ENCODE measurements around the gene LHX8. TPM values are rescaled to one million over a fixed set of nuclear protein-coding genes. Genes with fewer than 3 reads are reported as not detected.
"Not testable (repeated sequence)": the region's sequence is repeated elsewhere in the genome, so short reads cannot be mapped to it uniquely, and the experiment has no call there.

Gene LHX8
- total RNA-seq, 1 donor from 2014 or later = not detected

- Mint-ChIP-seq H3K4me1 (ENCODE audit: low read depth) (peaks cover 15% of the 10 kb centered on the region), H3K9me3 (no peaks in the 10 kb centered on the region), H3K4me3 (no peak overlapping the region), H3K27me3 (ENCODE audit: insufficient read depth) (peaks cover 71% of the 10 kb centered on the region), H3K27ac (peak overlapping the region; percentile 23), H3K36me3 (ENCODE audit: low read depth) (no peaks in the 10 kb centered on the region)
- intact Hi-C loops (cut with micrococcal nuclease) = loop anchor here (10.0 kb wide), 2 partner anchors 362 to 478 kb away; partner anchors contain the start of gene SLC44A5
- no peak for DNase-seq (ENCODE audit: low spot score)
These were observed 2.9 kb downstream of the LHX8 start for GRCh38 chr1:75136921-75137641.

- Mint-ChIP-seq H3K27me3 (ENCODE audit: insufficient read depth) (no peaks in the 10 kb centered on the region), H3K9me3 (no peaks in the 10 kb centered on the region), H3K27ac (no peak overlapping the region), H3K4me3 (no peak overlapping the region), H3K36me3 (ENCODE audit: low read depth) (no peaks in the 10 kb centered on the region), H3K4me1 (ENCODE audit: low read depth) (no peaks in the 10 kb centered on the region)
- intact Hi-C loops (cut with micrococcal nuclease) = no loop called here
- DNase-seq (ENCODE audit: low spot score) = no peak
These were observed 17.9 kb downstream of the LHX8 start for GRCh38 chr1:75152092-75152491.

GRCh38 chr1:75159154-75159553 is 25.0 kb downstream of the LHX8 start:
- no peak overlapping the region for H3K4me3 Mint-ChIP-seq
- no peaks in the 10 kb centered on the region for H3K36me3 Mint-ChIP-seq (ENCODE audit: low read depth)
- no peaks in the 10 kb centered on the region for H3K4me1 Mint-ChIP-seq (ENCODE audit: low read depth)
- H3K9me3 Mint-ChIP-seq = no peaks in the 10 kb centered on the region
- DNase-seq (ENCODE audit: low spot score) = no peak
- no peak overlapping the region for H3K27ac Mint-ChIP-seq
- intact Hi-C loops (cut with micrococcal nuclease) = no loop called here
- no peaks in the 10 kb centered on the region for H3K27me3 Mint-ChIP-seq (ENCODE audit: insufficient read depth)

GRCh38 chr1:75165264-75165663 is 31.1 kb downstream of the LHX8 start:
- no peak for DNase-seq (ENCODE audit: low spot score)
- Mint-ChIP-seq H3K36me3 (ENCODE audit: low read depth) (no peaks in the 10 kb centered on the region), H3K4me3 (no peak overlapping the region), H3K27ac (no peak overlapping the region), H3K9me3 (no peaks in the 10 kb centered on the region), H3K27me3 (ENCODE audit: insufficient read depth) (no peaks in the 10 kb centered on the region), H3K4me1 (ENCODE audit: low read depth) (no peaks in the 10 kb centered on the region)
- intact Hi-C loops (cut with micrococcal nuclease) = no loop called here

- H3K27ac Mint-ChIP-seq = no peak overlapping the region
- H3K4me3 Mint-ChIP-seq = no peak overlapping the region
- H3K27me3 Mint-ChIP-seq (ENCODE audit: insufficient read depth) = no peaks in the 10 kb centered on the region
- no peak for DNase-seq (ENCODE audit: low spot score)
- H3K36me3 Mint-ChIP-seq (ENCODE audit: low read depth) = no peaks in the 10 kb centered on the region
- intact Hi-C loops (cut with micrococcal nuclease) = no loop called here
- H3K9me3 Mint-ChIP-seq = no peaks in the 10 kb centered on the region
- H3K4me1 Mint-ChIP-seq (ENCODE audit: low read depth) = no peaks in the 10 kb centered on the region
These were observed 32.6 kb downstream of the LHX8 start for GRCh38 chr1:75166821-75167220.

GRCh38 chr1:75170011-75170410 is 35.8 kb downstream of the LHX8 start:
- H3K4me1 Mint-ChIP-seq (ENCODE audit: low read depth) = no peaks in the 10 kb centered on the region
- H3K9me3 Mint-ChIP-seq = no peaks in the 10 kb centered on the region
- H3K36me3 Mint-ChIP-seq (ENCODE audit: low read depth) = no peaks in the 10 kb centered on the region
- no peak overlapping the region for H3K4me3 Mint-ChIP-seq
- DNase-seq (ENCODE audit: low spot score) = no peak
- intact Hi-C loops (cut with micrococcal nuclease) = no loop called here
- H3K27me3 Mint-ChIP-seq (ENCODE audit: insufficient read depth) = no peaks in the 10 kb centered on the region
- H3K27ac Mint-ChIP-seq = no peak overlapping the region

GRCh38 chr1:75170981-75171380 is 36.8 kb downstream of the LHX8 start:
- H3K27me3 Mint-ChIP-seq (ENCODE audit: insufficient read depth) = no peaks in the 10 kb centered on the region
- H3K4me3 Mint-ChIP-seq = no peak overlapping the region
- DNase-seq (ENCODE audit: low spot score) = no peak
- H3K27ac Mint-ChIP-seq = no peak overlapping the region
- no peaks in the 10 kb centered on the region for H3K4me1 Mint-ChIP-seq (ENCODE audit: low read depth)
- no peaks in the 10 kb centered on the region for H3K9me3 Mint-ChIP-seq
- intact Hi-C loops (cut with micrococcal nuclease) = no loop called here
- H3K36me3 Mint-ChIP-seq (ENCODE audit: low read depth) = no peaks in the 10 kb centered on the region

- intact Hi-C loops (cut with micrococcal nuclease) = no loop called here
- no peak for DNase-seq (ENCODE audit: low spot score)
- Mint-ChIP-seq H3K4me3 (no peak overlapping the region), H3K27me3 (ENCODE audit: insufficient read depth) (peaks cover 2% of the 10 kb centered on the region), H3K36me3 (ENCODE audit: low read depth) (no peaks in the 10 kb centered on the region), H3K4me1 (ENCODE audit: low read depth) (no peaks in the 10 kb centered on the region), H3K27ac (no peak overlapping the region), H3K9me3 (no peaks in the 10 kb centered on the region)
These were observed 37.7 kb downstream of the LHX8 start for GRCh38 chr1:75171876-75172275.

GRCh38 chr1:75172556-75172955 is 38.4 kb downstream of the LHX8 start:
- DNase-seq (ENCODE audit: low spot score) = no peak
- no peak overlapping the region for H3K4me3 Mint-ChIP-seq
- H3K4me1 Mint-ChIP-seq (ENCODE audit: low read depth) = no peaks in the 10 kb centered on the region
- H3K27ac Mint-ChIP-seq = no peak overlapping the region
- no peaks in the 10 kb centered on the region for H3K9me3 Mint-ChIP-seq
- H3K36me3 Mint-ChIP-seq (ENCODE audit: low read depth) = no peaks in the 10 kb centered on the region
- intact Hi-C loops (cut with micrococcal nuclease) = no loop called here
- H3K27me3 Mint-ChIP-seq (ENCODE audit: insufficient read depth) = peaks cover 2% of the 10 kb centered on the region

GRCh38 chr1:75174031-75174760 is 40.0 kb downstream of the LHX8 start:
- no peak overlapping the region for H3K27ac Mint-ChIP-seq
- no peaks in the 10 kb centered on the region for H3K4me1 Mint-ChIP-seq (ENCODE audit: low read depth)
- H3K9me3 Mint-ChIP-seq = peaks cover 5% of the 10 kb centered on the region
- no peak for DNase-seq (ENCODE audit: low spot score)
- intact Hi-C loops (cut with micrococcal nuclease) = no loop called here
- H3K4me3 Mint-ChIP-seq = no peak overlapping the region
- H3K27me3 Mint-ChIP-seq (ENCODE audit: insufficient read depth) = peaks cover 2% of the 10 kb centered on the region
- H3K36me3 Mint-ChIP-seq (ENCODE audit: low read depth) = no peaks in the 10 kb centered on the region

GRCh38 chr1:75181214-75181955 is 47.2 kb downstream of the LHX8 start:
- H3K36me3 Mint-ChIP-seq (ENCODE audit: low read depth); H3K9me3 Mint-ChIP-seq; DNase-seq (ENCODE audit: low spot score); H3K4me1 Mint-ChIP-seq (ENCODE audit: low read depth); H3K27ac Mint-ChIP-seq; intact Hi-C loops (cut with micrococcal nuclease); H3K4me3 Mint-ChIP-seq; H3K27me3 Mint-ChIP-seq (ENCODE audit: insufficient read depth): not testable (repeated sequence)

GRCh38 chr1:75188892-75189291 is 54.7 kb downstream of the LHX8 start:
- Mint-ChIP-seq H3K4me3 (no peak overlapping the region), H3K36me3 (ENCODE audit: low read depth) (no peaks in the 10 kb centered on the region)

GRCh38 chr1:75198163-75198562 is 64.0 kb downstream of the LHX8 start:
- Mint-ChIP-seq H3K9me3 (no peaks in the 10 kb centered on the region), H3K4me1 (ENCODE audit: low read depth) (no peaks in the 10 kb centered on the region), H3K27ac (no peak overlapping the region), H3K4me3 (no peak overlapping the region), H3K27me3 (ENCODE audit: insufficient read depth) (no peaks in the 10 kb centered on the region), H3K36me3 (ENCODE audit: low read depth) (no peaks in the 10 kb centered on the region)
- intact Hi-C loops (cut with micrococcal nuclease) = no loop called here
- no peak for DNase-seq (ENCODE audit: low spot score)

More at GRCh38 chr1:75188892-75189291, 54.7 kb downstream of the LHX8 start:
- Mint-ChIP-seq H3K9me3 (no peaks in the 10 kb centered on the region), H3K4me1 (ENCODE audit: low read depth) (no peaks in the 10 kb centered on the region), H3K27ac (no peak overlapping the region), H3K27me3 (ENCODE audit: insufficient read depth) (no peaks in the 10 kb centered on the region)
- no peak for DNase-seq (ENCODE audit: low spot score)
- intact Hi-C loops (cut with micrococcal nuclease) = no loop called here

Data from activated T-helper 1 cell treated with anti-CD3 and anti-CD28 coated beads, Interleukin-12 subunit alpha, Interleukin-12 subunit beta, Interleukin-2, Interleukin-4 antibody, amounts not matched to agents 30 ng/mL and 10 ng/mL and 1 ng/mL, durations not matched to agents 14 hours and 24 hours and 36 hours (primary cell).